GM13977 (cell line): ENCODE measurements around the gene NPFFR2.

Source experiments
- DNase-seq: peaks from one replicate; pipeline ENCODE4 v3.0.0; 2012; ENCODE audit warnings: low spot score
- CTCF ChIP-seq: IDR thresholded peaks from 2 replicates; pipeline ENCODE4 v1.5.1; 2012; ENCODE audit warnings: mild to moderate bottlenecking, control low read depth; ENCODE audit not compliant: insufficient read depth; ENCODE audit errors: extremely low read depth, missing control alignments
- in situ Hi-C: fragments of 300-500 bp; cut with MboI; formaldehyde crosslinking; loops from one replicate; pipeline ENCODE4 v1.12.0; 2022; ENCODE audit warnings: low sequenced_read_pairs, low pct_unique_long_range_greater_than_20kb, mixed read lengths, inconsistent platforms; ENCODE audit not compliant: unreplicated experiment

The NPFFR2 gene

GRCh38 chr4:72186714-72187113, 154.9 kb downstream of the NPFFR2 start:
- DNase-seq: peak; percentile 15
- in situ Hi-C loops: no loop called here
- TF ChIP-seq CTCF: no peak

- in situ Hi-C loops: no loop called here
- no peak for DNase-seq
- no peak for TF ChIP-seq CTCF
These were observed 162.2 kb downstream of the NPFFR2 start for GRCh38 chr4:72194046-72194445.

GRCh38 chr4:72194453-72194852, 162.7 kb downstream of the NPFFR2 start:
- in situ Hi-C loops: no loop called here
- TF ChIP-seq CTCF: no peak
- DNase-seq: no peak
